Right lobe of liver (tissue), 4 donors: ENCODE measurements around the gene MKNK1.

ENCODE experiments used
- POLR2A ChIP-seq: fragments of 450-650 bp; IDR thresholded peaks from one replicate; pipeline ENCODE4 v1.6.1; 2017; ENCODE audit warnings: antibody characterized with exemption, mild to moderate bottlenecking
- TF ChIP-seq, protein P1 (sequence below), 4 donors: fragments of 200-600 bp in 3 of 4; fragments of 450-650 bp in 1 of 4; IDR thresholded peaks; one replicate each; pipeline versions ENCODE4 v1.5.1 to v1.8.0; 2016 to 2022; ENCODE audit warnings: antibody characterized with exemption in 4 of 4, mild to moderate bottlenecking in 2 of 4
- donor health status: DM: no; HTN: no; CAD: no.
- donor health status: DM: no; HTN: no; CAD: no.
- donor health status: DM: no; HTN: yes; CAD: no.

- TF ChIP-seq POLR2A = no peak
- TF ChIP-seq, protein P1, sequence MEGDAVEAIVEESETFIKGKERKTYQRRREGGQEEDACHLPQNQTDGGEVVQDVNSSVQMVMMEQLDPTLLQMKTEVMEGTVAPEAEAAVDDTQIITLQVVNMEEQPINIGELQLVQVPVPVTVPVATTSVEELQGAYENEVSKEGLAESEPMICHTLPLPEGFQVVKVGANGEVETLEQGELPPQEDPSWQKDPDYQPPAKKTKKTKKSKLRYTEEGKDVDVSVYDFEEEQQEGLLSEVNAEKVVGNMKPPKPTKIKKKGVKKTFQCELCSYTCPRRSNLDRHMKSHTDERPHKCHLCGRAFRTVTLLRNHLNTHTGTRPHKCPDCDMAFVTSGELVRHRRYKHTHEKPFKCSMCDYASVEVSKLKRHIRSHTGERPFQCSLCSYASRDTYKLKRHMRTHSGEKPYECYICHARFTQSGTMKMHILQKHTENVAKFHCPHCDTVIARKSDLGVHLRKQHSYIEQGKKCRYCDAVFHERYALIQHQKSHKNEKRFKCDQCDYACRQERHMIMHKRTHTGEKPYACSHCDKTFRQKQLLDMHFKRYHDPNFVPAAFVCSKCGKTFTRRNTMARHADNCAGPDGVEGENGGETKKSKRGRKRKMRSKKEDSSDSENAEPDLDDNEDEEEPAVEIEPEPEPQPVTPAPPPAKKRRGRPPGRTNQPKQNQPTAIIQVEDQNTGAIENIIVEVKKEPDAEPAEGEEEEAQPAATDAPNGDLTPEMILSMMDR (IDR thresholded peaks at IDR 0.05) = no peak
These were observed 52.4 kb downstream of the MKNK1 start, which contains the start of gene KNCN for GRCh38 chr1:46551597-46552095.
